SU-DHL-6 (cell line): ENCODE results near the gene DNAJC30.
"Not testable (repeated sequence)": the region's sequence is repeated elsewhere in the genome, so short reads cannot be mapped to it uniquely, and the experiment has no call there.

Experiments
- H2AFZ ChIP-seq: fragments of 200-600 bp; sonication (generic); 2 replicates; pipeline ENCODE4 v1.6.1; 2014; ENCODE audit warnings: low read depth, mild to moderate bottlenecking, moderate library complexity, mixed read lengths, antibody characterized with exemption, low read length; ENCODE audit not compliant: severe bottlenecking
- H3F3A ChIP-seq: fragments of 200-600 bp; shearing (Covaris generic); 2 replicates; pipeline ENCODE4 v1.6.0; 2016; ENCODE audit warnings: antibody characterized with exemption, mild to moderate bottlenecking; ENCODE audit not compliant: insufficient read depth
- H3K27ac ChIP-seq: fragments of 200-600 bp; sonication (generic); 2 replicates; pipeline ENCODE4 v1.5.1; 2016; ENCODE audit warnings: low read depth, mild to moderate bottlenecking, low read length, moderate library complexity, mixed read lengths
- H3K27me3 ChIP-seq: fragments of 200-600 bp; sonication (generic), shearing (Covaris generic); 2 replicates; pipeline ENCODE4 v1.6.0; 2014; ENCODE audit warnings: mild to moderate bottlenecking, low read length
- H3K36me3 ChIP-seq: fragments of 200-600 bp; sonication (generic); 2 replicates; pipeline ENCODE4 v1.6.1; 2014; ENCODE audit warnings: mild to moderate bottlenecking, low read length, mixed read lengths
- H3K4me2 ChIP-seq: fragments of 300-600, 200-600 bp; shearing (Covaris generic), sonication (generic); 2 replicates; pipeline ENCODE4 v1.6.0; 2014; ENCODE audit warnings: low read length, low read depth, mild to moderate bottlenecking; ENCODE audit not compliant: poor library complexity, severe bottlenecking
- H3K4me3 ChIP-seq: fragments of 200-600 bp; sonication (generic); 2 replicates; pipeline ENCODE4 v1.5.1; 2014; ENCODE audit warnings: antibody characterized with exemption, low read length, mild to moderate bottlenecking, mixed read lengths; ENCODE audit not compliant: insufficient read depth, poor library complexity, severe bottlenecking
- H3K79me2 ChIP-seq: fragments of 200-600 bp; sonication (generic); 2 replicates; pipeline ENCODE4 v1.6.1; 2014; ENCODE audit warnings: mild to moderate bottlenecking, low read length, moderate library complexity; ENCODE audit not compliant: insufficient read depth
- H3K9ac ChIP-seq: fragments of 200-600 bp; sonication (generic); 2 replicates; pipeline ENCODE4 v1.7.0; 2014; ENCODE audit warnings: mild to moderate bottlenecking, low read length
- H3K9me2 ChIP-seq: fragments of 200-600 bp; sonication (generic); replicated peaks from 2 replicates; pipeline ENCODE4 v1.6.1; 2014; ENCODE audit warnings: low read length; ENCODE audit not compliant: insufficient read depth
- H3K9me3 ChIP-seq: fragments of 200-600 bp; sonication (generic); 2 replicates; pipeline ENCODE4 v1.6.1; 2014; ENCODE audit warnings: low read length, mixed read lengths; ENCODE audit not compliant: insufficient read depth
- H4K20me1 ChIP-seq: fragments of 200-600 bp; sonication (generic); 2 replicates; pipeline ENCODE4 v1.6.1; 2014; ENCODE audit warnings: low read depth, mild to moderate bottlenecking, antibody characterized with exemption, low read length, moderate library complexity, mixed read lengths
- CTCF ChIP-seq: fragments of 200-600 bp; sonication (generic); IDR thresholded peaks from one replicate; pipeline ENCODE4 v1.5.1; 2017; ENCODE audit warnings: antibody characterized with exemption, mild to moderate bottlenecking, low read length, moderate library complexity; ENCODE audit not compliant: insufficient read depth, poor library complexity, severe bottlenecking
- EZH2phosphoT487 ChIP-seq: fragments of 200-600 bp; sonication (generic), shearing (Covaris generic); conservative IDR thresholded peaks from 2 replicates; pipeline ENCODE4 v1.6.1; 2018; ENCODE audit warnings: mild to moderate bottlenecking, antibody characterized with exemption, low read length, moderate library complexity, mixed read lengths

The DNAJC30 gene

DNA sequence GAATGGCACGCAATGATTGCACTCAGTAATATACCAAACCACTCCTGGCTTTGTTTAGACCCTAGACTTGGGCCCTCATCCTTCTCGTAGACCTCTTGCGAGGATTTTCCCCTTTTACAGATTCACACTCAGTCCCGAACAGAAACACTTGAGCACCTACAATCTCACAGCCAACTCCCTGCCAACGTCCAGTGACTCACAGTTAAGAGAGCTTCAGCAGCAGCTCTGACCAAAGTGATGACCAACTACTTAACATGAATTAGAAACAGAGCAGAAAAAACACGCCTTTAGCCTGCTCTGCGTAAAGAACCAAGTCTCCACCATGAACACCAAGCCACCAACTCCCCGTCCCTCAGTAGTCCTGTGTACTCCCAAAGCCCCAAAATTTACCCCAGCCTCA is 2.2 kb downstream of the DNAJC30 start:
- no peak overlapping the region for H2AFZ ChIP-seq
- no peak overlapping the region for H3K9ac ChIP-seq
- H3K79me2 ChIP-seq = peaks cover 56% of the 10 kb centered on the region
- no peak for TF ChIP-seq EZH2phosphoT487
- no peak for TF ChIP-seq CTCF
- no peaks in the 10 kb centered on the region for H3K36me3 ChIP-seq
- no peak overlapping the region for H3K4me3 ChIP-seq
- no peaks in the 10 kb centered on the region for H4K20me1 ChIP-seq
- H3F3A ChIP-seq = no peaks in the 10 kb centered on the region
- no peak overlapping the region for H3K4me2 ChIP-seq
- H3K27ac ChIP-seq = no peak overlapping the region
- H3K9me3 ChIP-seq = no peaks in the 10 kb centered on the region
- no peaks in the 10 kb centered on the region for H3K27me3 ChIP-seq
- H3K9me2 ChIP-seq = no peaks in the 10 kb centered on the region

DNA sequence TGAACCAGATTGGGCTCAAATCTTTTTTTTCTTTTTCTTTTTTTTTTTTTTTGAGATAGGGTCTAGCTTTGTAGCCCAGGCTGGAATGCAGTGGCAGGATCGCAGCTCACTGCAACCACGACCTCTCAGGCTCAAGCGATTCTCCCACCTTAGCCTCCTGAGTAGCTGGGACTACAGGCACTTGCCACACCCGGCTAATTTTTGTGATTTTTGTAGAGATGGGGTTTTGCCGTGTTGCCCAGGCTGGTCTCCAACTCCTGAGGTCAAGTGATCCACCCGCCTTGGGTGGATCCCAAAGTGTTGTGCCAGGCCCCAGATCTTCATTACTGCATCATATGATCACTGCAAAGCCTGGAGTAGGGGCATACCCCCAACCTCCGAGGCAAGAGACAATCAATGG is 2.8 kb downstream of the DNAJC30 start:
- H3K79me2 ChIP-seq = peaks cover 51% of the 10 kb centered on the region
- H3K27ac ChIP-seq = no peak overlapping the region
- H3K4me3 ChIP-seq = no peak overlapping the region
- H3K27me3 ChIP-seq = no peaks in the 10 kb centered on the region
- no peak overlapping the region for H3K4me2 ChIP-seq
- no peaks in the 10 kb centered on the region for H3K9me2 ChIP-seq
- no peaks in the 10 kb centered on the region for H4K20me1 ChIP-seq
- no peak overlapping the region for H2AFZ ChIP-seq
- H3K36me3 ChIP-seq = no peaks in the 10 kb centered on the region
- TF ChIP-seq EZH2phosphoT487 = no peak
- no peak for TF ChIP-seq CTCF
- H3K9me3 ChIP-seq = no peaks in the 10 kb centered on the region
- H3F3A ChIP-seq = no peaks in the 10 kb centered on the region
- H3K9ac ChIP-seq = no peak overlapping the region

DNA sequence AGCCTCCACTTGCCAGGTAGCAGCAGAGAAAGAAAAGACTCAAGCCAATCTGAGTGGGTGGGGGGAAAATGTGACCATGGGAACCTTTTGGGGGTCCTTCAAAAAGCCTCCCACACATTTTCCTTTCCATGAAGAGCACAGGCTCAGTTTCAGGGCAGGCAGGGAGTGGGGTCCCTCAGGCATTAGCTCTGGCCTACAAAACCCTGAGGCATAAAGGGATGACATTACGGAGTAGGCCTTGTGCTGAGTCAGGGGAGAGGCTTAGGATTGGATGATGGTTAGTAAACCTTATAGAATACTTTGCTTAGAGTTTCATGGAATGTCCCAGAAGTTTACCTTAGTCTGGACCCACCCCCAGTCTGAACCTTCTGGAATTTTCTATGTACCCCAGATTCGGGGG is 3.5 kb downstream of the DNAJC30 start:
- H3F3A ChIP-seq = no peaks in the 10 kb centered on the region
- no peaks in the 10 kb centered on the region for H3K9me2 ChIP-seq
- H2AFZ ChIP-seq = no peak overlapping the region
- H3K27ac ChIP-seq = no peak overlapping the region
- H3K27me3 ChIP-seq = no peaks in the 10 kb centered on the region
- no peak overlapping the region for H3K4me3 ChIP-seq
- TF ChIP-seq CTCF = no peak
- H3K9me3 ChIP-seq = no peaks in the 10 kb centered on the region
- no peaks in the 10 kb centered on the region for H4K20me1 ChIP-seq
- H3K4me2 ChIP-seq = no peak overlapping the region
- H3K79me2 ChIP-seq = peaks cover 43% of the 10 kb centered on the region
- no peak overlapping the region for H3K9ac ChIP-seq
- no peaks in the 10 kb centered on the region for H3K36me3 ChIP-seq

DNA sequence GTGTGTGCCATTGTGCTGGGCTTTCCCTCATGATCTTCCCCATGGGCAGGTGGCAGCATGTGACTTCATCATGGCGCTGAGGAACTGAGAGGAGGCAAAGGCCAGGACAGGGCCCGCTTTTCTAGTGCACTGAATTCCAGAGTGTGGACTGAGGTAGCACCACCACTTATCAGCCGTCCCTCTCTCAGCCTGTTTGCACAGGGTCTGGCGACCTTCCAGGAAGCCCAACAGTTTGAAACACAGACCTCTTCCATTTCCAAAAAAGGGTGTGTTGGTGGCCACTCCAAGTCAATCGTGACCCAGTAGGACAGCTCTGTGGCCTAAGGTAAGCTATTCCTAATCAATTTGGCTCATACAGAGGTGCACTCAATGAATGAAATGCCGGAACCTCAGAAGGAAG is 4.4 kb downstream of the DNAJC30 start:
- H3K36me3 ChIP-seq = no peaks in the 10 kb centered on the region
- H3K4me3 ChIP-seq = no peak overlapping the region
- no peak overlapping the region for H3K4me2 ChIP-seq
- no peaks in the 10 kb centered on the region for H3F3A ChIP-seq
- TF ChIP-seq EZH2phosphoT487 (no peak), CTCF (no peak)
- no peaks in the 10 kb centered on the region for H3K27me3 ChIP-seq
- H3K9me3 ChIP-seq = no peaks in the 10 kb centered on the region
- H3K9me2 ChIP-seq = no peaks in the 10 kb centered on the region
- no peak overlapping the region for H3K27ac ChIP-seq
- peaks cover 35% of the 10 kb centered on the region for H3K79me2 ChIP-seq
- no peak overlapping the region for H2AFZ ChIP-seq
- no peaks in the 10 kb centered on the region for H4K20me1 ChIP-seq
- H3K9ac ChIP-seq = no peak overlapping the region

DNA sequence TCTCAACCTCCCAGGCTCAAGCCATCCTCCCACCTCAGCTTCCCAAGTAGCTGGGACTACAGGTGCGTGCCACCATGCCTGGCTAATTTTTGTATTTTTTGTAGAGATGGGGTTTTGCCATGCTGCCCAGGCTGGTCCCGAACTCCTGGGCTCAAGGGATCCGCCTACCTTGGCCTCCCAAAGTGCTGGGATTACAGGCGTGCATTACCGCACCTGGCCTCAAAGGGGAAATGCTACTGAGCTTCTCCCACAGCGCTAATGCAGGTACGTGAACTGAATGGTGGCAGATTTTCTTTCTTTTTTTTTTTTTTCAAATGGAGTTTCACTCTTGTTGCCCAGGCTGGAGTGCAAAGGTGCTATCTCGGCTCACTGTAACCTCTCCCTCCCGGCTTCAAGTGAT is 7.2 kb downstream of the DNAJC30 start:
- H3K27me3 ChIP-seq, H2AFZ ChIP-seq, H3K9me2 ChIP-seq, H3K27ac ChIP-seq, H3F3A ChIP-seq, H3K9me3 ChIP-seq, H3K36me3 ChIP-seq, H3K4me3 ChIP-seq, H4K20me1 ChIP-seq, H3K9ac ChIP-seq, H3K4me2 ChIP-seq: not testable (repeated sequence)
- H3K79me2 ChIP-seq = 0 out of 2 replicates have a peak, but pooled peaks cover 11% of the 10 kb centered on the region
